K562 (cell line): ENCODE data around the gene ARHGEF3. TPM values are rescaled to one million over a fixed set of nuclear protein-coding genes. Genes with fewer than 3 reads are reported as not detected.

ENCODE experiments used
- polyA plus RNA-seq, 8 experiments: library from polyadenylated mRNA; depleted of rRNA in 4 of 8; stranded (reverse) in 5 of 8; unstranded in 3 of 8; fragments of >200 nt; fragmentation: Nextera tagmentation in 2 of 8; fragmentation: Illumina TruSeq in 1 of 8; extraction: Ambion mirVana in 2 of 8; extraction: Trizol in 1 of 8; gene quantifications; 2 replicates each; pipeline versions ENCODE4 v1.2.1 to v1.2.3, GENCODE V29; 2011 to 2014; ENCODE audit warnings: inconsistent platforms in 1 of 8, missing spikeins in 1 of 8
- total RNA-seq, 7 experiments: library from RNA; depleted of rRNA in 6 of 7; stranded (reverse); fragments of >200 nt in 6 of 7; fragmentation: Illumina TruSeq in 2 of 7; extraction: Trizol in 2 of 7; gene quantifications; 2 replicates each; pipeline versions ENCODE4 v1.2.1 to v1.2.3, GENCODE V29; 2011 to 2021; ENCODE audit warnings: low replicate concordance in 1 of 7

Gene ARHGEF3
- total and polyA plus RNA-seq, 9 of the 15 experiments (the other 6 are each of a cell fraction or from before 2014, with no cell fraction given), result 0.77 to 2.7 (median 1.4) TPM

Other genes starting within 250 kb of the ARHGEF3 start
- 21.7 and 23.4 TPM in 2 replicates for gene CCDC66, start 244.8 kb downstream of the ARHGEF3 start, total RNA-seq (2014; rRNA removed)
- gene CCDC66, start 244.8 kb downstream of the ARHGEF3 start, total RNA-seq (2014; rRNA removed; fragmentation: Illumina TruSeq; extraction: Trizol), result 42.7 and 51.1 TPM in 2 replicates
- 40.5 and 46.5 TPM in 2 replicates for gene CCDC66, start 244.8 kb downstream of the ARHGEF3 start, total RNA-seq (2015; rRNA removed; fragmentation: Illumina TruSeq; extraction: Trizol)
- gene CCDC66, start 244.8 kb downstream of the ARHGEF3 start, total RNA-seq (2021), result 22.0 and 22.6 TPM in 2 replicates
- 29.6 and 30.3 TPM in 2 replicates for gene CCDC66, start 244.8 kb downstream of the ARHGEF3 start, polyA plus RNA-seq (2011; rRNA removed)
- 24.2 and 29.6 TPM in 2 replicates for gene CCDC66, start 244.8 kb downstream of the ARHGEF3 start, polyA plus RNA-seq (2014; fragmentation: Illumina TruSeq; extraction: Trizol)
- gene CCDC66, start 244.8 kb downstream of the ARHGEF3 start, polyA plus RNA-seq (2014; fragmentation: Nextera tagmentation; extraction: Ambion mirVana), result 10 to 100 TPM; 21.5 to 25.3 TPM
- gene CCDC66, start 244.8 kb downstream of the ARHGEF3 start, polyA plus RNA-seq (2014; rRNA removed), result 22.2 and 31.6 TPM in 2 replicates
- gene TASOR, start 118.7 kb downstream of the ARHGEF3 start, total RNA-seq (2014; rRNA removed), result 29.4 and 34.2 TPM in 2 replicates
- gene TASOR, start 118.7 kb downstream of the ARHGEF3 start, total RNA-seq (2014; rRNA removed; fragmentation: Illumina TruSeq; extraction: Trizol), result 64.1 and 68.7 TPM in 2 replicates
- 59.7 and 64.0 TPM in 2 replicates for gene TASOR, start 118.7 kb downstream of the ARHGEF3 start, total RNA-seq (2015; rRNA removed; fragmentation: Illumina TruSeq; extraction: Trizol)
- 33.4 and 33.7 TPM in 2 replicates for gene TASOR, start 118.7 kb downstream of the ARHGEF3 start, total RNA-seq (2021)
- 22.5 and 38.8 TPM in 2 replicates for gene TASOR, start 118.7 kb downstream of the ARHGEF3 start, polyA plus RNA-seq (2011; rRNA removed)
- gene TASOR, start 118.7 kb downstream of the ARHGEF3 start, polyA plus RNA-seq (2014; fragmentation: Illumina TruSeq; extraction: Trizol), result 35.6 and 45.6 TPM in 2 replicates
- gene TASOR, start 118.7 kb downstream of the ARHGEF3 start, polyA plus RNA-seq (2014; fragmentation: Nextera tagmentation; extraction: Ambion mirVana), result 10 to 100 TPM; 16.4 to 16.8 TPM
- 29.6 and 32.8 TPM in 2 replicates for gene TASOR, start 118.7 kb downstream of the ARHGEF3 start, polyA plus RNA-seq (2014; rRNA removed)